Stimulated activated CD8-positive, alpha-beta memory T cell treated with anti-CD3 and anti-CD28 coated beads, Interleukin-15, amount 100 ng/mL, for 4 hours (primary cell): ENCODE data around the gene HSPA1L.
"Not testable (repeated sequence)": the region's sequence is repeated elsewhere in the genome, so short reads cannot be mapped to it uniquely, and the experiment has no call there.

Experiments
- DNase-seq, 2 donors: peaks; one replicate each; pipeline ENCODE4 v3.0.0-alpha.2; 2020; ENCODE audit warnings: low read depth in 2 of 2

HSPA1L gene

DNA sequence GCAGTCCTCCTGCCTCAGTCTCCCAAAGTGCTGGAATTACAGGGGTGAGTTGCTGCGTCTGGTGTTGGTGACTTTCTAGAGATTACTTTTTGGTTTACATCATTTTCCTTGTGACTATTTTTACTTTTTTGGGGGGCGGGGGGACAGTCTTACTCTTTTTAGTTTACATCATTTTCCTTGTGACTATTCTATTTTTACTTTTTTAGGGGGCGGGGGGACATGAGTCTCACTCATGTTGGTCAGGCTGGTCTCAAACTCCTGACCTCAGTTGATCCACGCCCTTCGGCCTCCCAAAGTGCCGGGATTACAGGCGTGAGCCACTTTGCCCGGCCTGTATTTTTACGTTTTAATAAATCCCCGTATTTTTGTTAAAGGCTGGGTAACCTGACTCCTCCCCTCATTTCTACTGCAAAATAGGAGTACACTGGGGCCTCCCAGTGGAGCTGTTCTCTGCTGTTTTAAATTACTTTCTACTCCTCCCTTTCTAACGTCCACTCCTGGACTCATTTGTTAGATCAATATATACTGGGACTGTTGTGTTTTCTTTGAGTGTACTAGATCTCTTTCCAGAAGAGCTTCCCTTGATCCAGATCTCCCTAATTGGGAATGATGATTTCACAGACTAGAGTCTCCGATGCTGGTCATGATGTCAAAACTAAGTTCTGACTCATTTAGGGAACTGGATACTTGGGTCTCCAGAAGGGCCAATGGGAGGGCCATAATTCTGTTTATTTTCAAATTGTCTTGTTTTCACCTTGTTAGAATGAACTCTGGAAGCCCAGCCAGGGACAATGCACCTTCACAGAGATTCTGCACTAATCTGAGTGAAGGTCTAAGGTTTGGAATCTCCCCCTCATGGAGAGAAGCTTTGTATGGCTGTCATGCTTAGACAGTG lies 21.6 kb upstream of the HSPA1L start:
- DNase-seq = no peak

DNA sequence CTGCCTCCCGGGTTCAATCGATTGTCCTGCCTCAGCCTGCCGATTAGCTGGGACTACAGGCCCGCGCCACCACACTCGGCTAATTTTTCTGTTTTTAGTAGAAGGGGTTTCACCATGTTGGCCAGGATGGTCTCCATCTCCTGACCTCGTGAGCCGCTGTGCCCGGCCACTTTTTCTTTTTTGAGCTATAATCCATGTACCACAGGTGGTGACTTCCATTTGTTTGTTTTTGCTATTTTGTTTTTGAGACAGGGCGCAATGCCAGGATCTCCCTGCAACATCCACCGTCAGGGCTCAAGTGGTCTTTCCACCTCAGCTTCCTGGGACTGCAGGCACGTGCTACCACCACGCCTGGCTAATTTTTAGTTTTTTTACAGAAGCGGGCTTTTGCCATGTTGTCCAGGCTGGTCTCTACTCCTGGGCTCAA lies 21.0 kb upstream of the HSPA1L start:
- no peak for DNase-seq

- DNase-seq = peak; percentile 59
These were observed 19.5 kb upstream of the HSPA1L start for GRCh38 chr6:31834367-31835250.

- DNase-seq = no peak
These were observed 16.5 kb upstream of the HSPA1L start for GRCh38 chr6:31831350-31832215.

- no peak for DNase-seq
These were observed 15.8 kb upstream of the HSPA1L start for GRCh38 chr6:31830886-31831335.

- DNase-seq = no peak
These were observed 14.7 kb upstream of the HSPA1L start for GRCh38 chr6:31829633-31830283.

- DNase-seq = peak; percentile 80 to 82
These were observed 12.4 kb upstream of the HSPA1L start, which contains the start of gene HSPA1B for GRCh38 chr6:31827286-31828079. Gene HSPA1B (plus strand): TSS chr6:31827738. CDS start chr6:31827951, 213 bp downstream.

- no peak for DNase-seq
These were observed 11.8 kb upstream of the HSPA1L start for GRCh38 chr6:31826793-31827285.

DNA sequence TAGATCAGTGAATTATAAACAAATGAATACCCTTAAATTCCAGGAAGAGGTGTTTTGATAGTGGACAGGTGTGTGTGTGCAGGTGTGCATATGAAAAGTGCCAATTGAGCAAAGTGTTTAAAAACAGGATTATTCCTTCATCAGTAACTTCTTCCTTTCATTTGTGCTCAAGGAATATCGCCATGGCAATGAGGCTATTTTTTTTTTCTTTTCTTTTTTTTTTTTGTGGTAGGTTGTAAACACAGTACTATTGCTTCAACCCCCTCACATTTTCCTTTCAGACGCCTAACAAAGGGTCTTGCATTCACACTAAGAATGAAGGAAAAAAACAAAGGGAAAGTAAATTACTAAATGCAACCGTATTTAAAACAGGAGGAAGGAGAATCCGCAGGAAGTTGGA lies 10.5 kb upstream of the HSPA1L start:
- no peak for DNase-seq

GRCh38 chr6:31823592-31824196 lies 8.6 kb upstream of the HSPA1L start:
- DNase-seq = not testable (repeated sequence)

GRCh38 chr6:31822036-31822821 lies 7.1 kb upstream of the HSPA1L start:
- peak in 1 of 2 donors; percentile 36 for DNase-seq

GRCh38 chr6:31821301-31822035 lies 6.4 kb upstream of the HSPA1L start:
- no peak for DNase-seq

GRCh38 chr6:31820399-31820798 lies 5.3 kb upstream of the HSPA1L start:
- DNase-seq = not testable (repeated sequence)

GRCh38 chr6:31819871-31820299 lies 4.8 kb upstream of the HSPA1L start:
- DNase-seq = no peak

GRCh38 chr6:31817929-31818511 lies 2.9 kb upstream of the HSPA1L start:
- DNase-seq = not testable (repeated sequence)

DNA sequence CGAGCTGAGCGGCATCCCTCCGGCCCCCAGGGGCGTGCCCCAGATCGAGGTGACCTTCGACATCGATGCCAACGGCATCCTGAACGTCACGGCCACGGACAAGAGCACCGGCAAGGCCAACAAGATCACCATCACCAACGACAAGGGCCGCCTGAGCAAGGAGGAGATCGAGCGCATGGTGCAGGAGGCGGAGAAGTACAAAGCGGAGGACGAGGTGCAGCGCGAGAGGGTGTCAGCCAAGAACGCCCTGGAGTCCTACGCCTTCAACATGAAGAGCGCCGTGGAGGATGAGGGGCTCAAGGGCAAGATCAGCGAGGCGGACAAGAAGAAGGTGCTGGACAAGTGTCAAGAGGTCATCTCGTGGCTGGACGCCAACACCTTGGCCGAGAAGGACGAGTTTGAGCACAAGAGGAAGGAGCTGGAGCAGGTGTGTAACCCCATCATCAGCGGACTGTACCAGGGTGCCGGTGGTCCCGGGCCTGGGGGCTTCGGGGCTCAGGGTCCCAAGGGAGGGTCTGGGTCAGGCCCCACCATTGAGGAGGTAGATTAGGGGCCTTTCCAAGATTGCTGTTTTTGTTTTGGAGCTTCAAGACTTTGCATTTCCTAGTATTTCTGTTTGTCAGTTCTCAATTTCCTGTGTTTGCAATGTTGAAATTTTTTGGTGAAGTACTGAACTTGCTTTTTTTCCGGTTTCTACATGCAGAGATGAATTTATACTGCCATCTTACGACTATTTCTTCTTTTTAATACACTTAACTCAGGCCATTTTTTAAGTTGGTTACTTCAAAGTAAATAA lies 2.2 kb upstream of the HSPA1L start:
- not testable (repeated sequence) for DNase-seq

DNA sequence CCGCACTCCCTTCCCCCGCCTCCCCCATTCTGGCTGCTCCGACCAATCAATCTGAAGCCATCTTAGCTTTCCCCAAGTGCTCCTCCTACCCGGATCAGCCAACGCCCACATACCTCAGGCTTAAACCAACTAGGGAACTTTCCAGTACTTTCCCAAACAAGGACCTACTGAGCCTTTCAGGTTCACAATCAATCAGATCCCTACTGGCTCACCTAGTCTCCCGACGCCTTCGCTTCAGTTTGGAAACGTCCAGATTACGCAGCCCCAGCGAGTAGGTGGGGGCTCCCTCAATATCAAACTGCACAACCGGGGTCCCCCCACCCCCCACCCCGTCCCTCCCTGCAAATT lies 432 bp downstream of the HSPA1L start:
- peak in 1 of 2 donors; percentile 50 for DNase-seq
